Measurements from ENCODE around the gene BTBD9. TPM values are rescaled to one million over a fixed set of nuclear protein-coding genes. Genes with fewer than 3 reads are reported as not detected.

The BTBD9 gene
- total RNA-seq, 2 experiments from 2014 or later = 8.2 to 12.2 TPM

DNA sequence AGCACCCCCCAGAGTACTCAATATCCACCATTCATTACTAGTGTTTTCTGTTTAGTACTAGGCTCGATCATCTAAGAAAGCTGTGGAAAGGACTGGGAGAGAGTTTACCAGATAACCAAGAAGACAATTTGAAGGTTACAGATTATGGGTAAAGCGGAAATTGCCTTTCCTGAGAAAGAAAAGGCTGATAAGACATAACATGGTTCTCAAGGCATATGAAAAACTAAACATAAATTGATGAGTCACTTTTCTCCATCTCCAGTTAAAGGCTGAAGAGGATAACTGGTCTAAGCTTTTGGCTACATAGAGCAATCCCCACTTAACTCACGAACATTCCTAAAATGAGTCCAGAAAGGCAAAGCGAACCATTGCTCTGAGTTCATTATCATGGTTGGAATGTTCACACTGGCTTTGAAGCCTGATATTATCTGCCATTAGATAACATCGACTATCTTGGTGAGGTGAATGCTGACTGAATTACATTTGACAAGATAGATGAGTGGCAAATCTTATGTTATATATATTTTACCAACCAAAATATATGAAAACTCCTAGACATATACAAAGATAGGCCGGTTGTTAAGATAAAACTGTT is 65.8 kb downstream of the BTBD9 start:
- Mint-ChIP-seq H3K4me3 (no peak overlapping the region), H3K4me1 (peaks cover 34% of the 10 kb centered on the region), H3K36me3 (ENCODE audit: low read depth) (peaks cover 22% of the 10 kb centered on the region), H3K27me3 (no peaks in the 10 kb centered on the region), H3K9me3 (ENCODE audit: low read depth) (no peaks in the 10 kb centered on the region), H3K27ac (peak overlapping the region; percentile 66)
- CTCF ChIA-PET = no interaction called here
- ATAC-seq (no peak), DNase-seq (no peak)
- intact Hi-C loops (cut with DNase I, micrococcal nuclease) = loop anchor here (2.0 to 10.0 kb wide), 4 partner anchors 15 to 128 kb away; partner anchors contain the start of genes BTBD9 (in 1 of the 2) and GLO1 (in 1 of the 2)
- POLR2A ChIA-PET = no interaction called here

DNA sequence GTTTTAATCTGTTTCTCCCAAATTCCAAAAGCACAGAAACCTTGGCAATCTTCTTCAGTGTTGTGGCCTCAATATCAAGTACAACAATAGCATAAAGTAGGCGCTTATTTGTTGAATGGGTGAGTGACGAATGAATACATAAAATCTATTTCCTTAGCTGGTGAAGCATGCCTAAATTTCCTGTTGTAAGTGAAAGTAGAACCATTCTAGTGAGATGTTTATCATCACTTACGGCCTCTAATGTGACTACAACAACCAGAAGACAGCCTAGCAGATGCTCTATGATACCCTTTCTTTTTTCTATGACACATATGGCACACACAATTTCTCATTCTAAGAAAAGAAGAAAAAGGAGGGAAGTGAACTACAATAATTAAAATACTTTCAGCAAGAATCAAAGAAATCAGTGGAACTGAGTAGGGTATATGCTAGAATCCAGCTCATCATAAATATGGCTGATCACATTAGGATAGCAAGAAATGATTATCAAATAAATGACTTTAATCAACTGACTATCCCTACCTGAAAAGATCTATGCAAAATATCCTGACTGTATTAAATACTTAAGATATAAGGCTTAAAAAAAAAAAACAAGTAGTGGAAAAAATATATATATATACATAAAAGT is 67.4 kb downstream of the BTBD9 start:
- H3K27ac Mint-ChIP-seq = peak overlapping the region; percentile 92
- peak overlapping the region; percentile 35 for H3K4me3 Mint-ChIP-seq
- ChIA-PET CTCF (interaction anchor here (0.7 to 1.4 kb wide), 4 partner anchors 7 to 152 kb away, joined by 3 read pairs; no protein-coding TSS in a partner anchor), POLR2A (interaction anchor here (0.6 to 0.7 kb wide), 2 partner anchors 19 to 67 kb away, joined by 3 read pairs; partner anchors contain the start of gene BTBD9)
- peak; percentile 98 for ATAC-seq
- peaks cover 23% of the 10 kb centered on the region for H3K4me1 Mint-ChIP-seq
- no peaks in the 10 kb centered on the region for H3K27me3 Mint-ChIP-seq
- intact Hi-C loops (cut with DNase I, micrococcal nuclease) = loop anchor here (1.0 to 10.0 kb wide), 5 partner anchors 17 to 130 kb away; partner anchors contain the start of genes BTBD9 (in 2 of the 2) and GLO1 (in 1 of the 2)
- H3K9me3 Mint-ChIP-seq (ENCODE audit: low read depth) = no peaks in the 10 kb centered on the region
- peaks cover 15% of the 10 kb centered on the region for H3K36me3 Mint-ChIP-seq (ENCODE audit: low read depth)
- DNase-seq = no peak

DNA sequence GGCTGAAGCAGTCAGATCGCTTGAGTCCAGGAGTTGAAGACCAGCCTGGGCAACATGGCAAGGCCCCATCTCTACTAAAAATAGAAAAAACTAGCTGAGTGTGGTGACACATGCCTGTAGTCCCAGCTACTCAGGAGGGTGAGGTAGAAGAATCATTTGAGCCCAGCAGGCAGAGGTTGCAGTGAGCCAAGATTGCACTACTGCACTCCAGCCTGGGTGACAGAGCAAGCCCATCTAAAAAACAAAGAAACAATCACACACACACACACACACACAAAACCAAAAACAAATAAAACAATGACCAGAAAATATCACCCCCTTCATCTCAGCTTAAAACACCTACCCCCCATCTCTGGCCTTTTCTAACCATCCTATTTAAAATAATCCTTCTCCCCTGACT is 68.0 kb downstream of the BTBD9 start:
- intact Hi-C loops (cut with DNase I, micrococcal nuclease) = loop anchor here (1.0 to 10.0 kb wide), 7 partner anchors 17 to 873 kb away; partner anchors contain the start of genes BTBD9 (in 2 of the 2) and GLO1 (in 1 of the 2)
- no peaks in the 10 kb centered on the region for H3K9me3 Mint-ChIP-seq (ENCODE audit: low read depth)
- ChIA-PET POLR2A (interaction anchor here (0.7 kb wide), 1 partner anchor 68 kb away, joined by 3 read pairs; the partner anchor contains the start of gene BTBD9), CTCF (interaction anchor here (0.7 to 1.4 kb wide), 4 partner anchors 8 to 69 kb away, joined by 3 to 4 read pairs (median 3); no protein-coding TSS in a partner anchor)
- H3K4me1 Mint-ChIP-seq = peaks cover 23% of the 10 kb centered on the region
- peak overlapping the region; percentile 92 for H3K27ac Mint-ChIP-seq
- peak; percentile 19 for DNase-seq
- peak overlapping the region; percentile 35 for H3K4me3 Mint-ChIP-seq
- H3K36me3 Mint-ChIP-seq (ENCODE audit: low read depth) = peaks cover 13% of the 10 kb centered on the region
- peak; percentile 37 for ATAC-seq
- no peaks in the 10 kb centered on the region for H3K27me3 Mint-ChIP-seq

DNA sequence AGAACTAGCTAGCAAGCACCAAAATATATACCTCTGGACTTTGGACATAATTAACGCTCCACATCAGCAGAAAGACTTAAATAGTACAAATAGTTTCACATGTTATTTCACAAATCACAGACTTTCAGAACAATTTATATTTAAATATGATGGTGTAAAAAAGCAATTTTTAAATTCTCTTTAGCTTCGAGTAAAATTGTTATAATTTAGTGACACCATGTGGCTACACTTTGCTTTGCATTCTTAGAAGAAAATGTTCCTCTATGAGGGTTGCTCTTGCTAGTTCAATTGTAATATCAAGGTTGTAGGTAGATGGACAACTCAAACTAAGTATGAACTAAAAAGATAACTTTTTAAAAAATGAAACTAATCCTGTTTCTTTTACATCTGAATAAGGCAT is 69.0 kb downstream of the BTBD9 start:
- no peaks in the 10 kb centered on the region for H3K9me3 Mint-ChIP-seq (ENCODE audit: low read depth)
- CTCF ChIA-PET = interaction anchor here (0.6 to 1.9 kb wide), 16 partner anchors 9 to 878 kb away, joined by 3 to 9 read pairs (median 3); partner anchors contain the start of gene BTBD9
- no peak for ATAC-seq
- H3K27me3 Mint-ChIP-seq = no peaks in the 10 kb centered on the region
- DNase-seq = no peak
- intact Hi-C loops (cut with DNase I, micrococcal nuclease) = loop anchor here (2.0 to 10.0 kb wide), 5 partner anchors 67 to 872 kb away; partner anchors contain the start of genes BTBD9 (in 1 of the 2) and GLO1 (in 1 of the 2)
- no peak overlapping the region for H3K27ac Mint-ChIP-seq
- peaks cover 9% of the 10 kb centered on the region for H3K36me3 Mint-ChIP-seq (ENCODE audit: low read depth)
- no peak overlapping the region for H3K4me3 Mint-ChIP-seq
- POLR2A ChIA-PET = no interaction called here
- peaks cover 23% of the 10 kb centered on the region for H3K4me1 Mint-ChIP-seq

DNA sequence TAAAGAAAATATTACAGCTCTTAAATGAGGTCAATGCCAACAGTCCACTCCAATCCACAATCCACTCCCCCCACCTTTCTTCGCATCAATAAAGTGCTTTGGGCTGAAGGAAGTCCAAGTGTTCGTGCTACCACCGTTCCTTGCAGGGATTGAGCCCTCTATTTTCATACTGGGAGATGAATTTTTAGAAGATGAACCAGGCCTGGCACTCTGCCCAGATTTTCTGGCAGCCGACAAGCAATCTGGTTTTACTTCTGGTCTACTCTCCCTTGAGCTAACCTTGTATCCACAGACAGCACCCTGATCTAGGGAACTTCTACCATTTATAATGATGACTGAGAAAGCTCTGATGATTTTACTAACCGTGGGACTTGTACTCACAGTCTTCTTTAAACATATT is 72.3 kb downstream of the BTBD9 start:
- H3K4me1 Mint-ChIP-seq = peaks cover 15% of the 10 kb centered on the region
- H3K27me3 Mint-ChIP-seq = no peaks in the 10 kb centered on the region
- H3K36me3 Mint-ChIP-seq (ENCODE audit: low read depth) = peaks cover 2% of the 10 kb centered on the region
- ChIA-PET POLR2A (interaction anchor here (0.7 kb wide), 1 partner anchor 76 kb away, joined by 3 read pairs; no protein-coding TSS in a partner anchor), CTCF (interaction anchor here (1.0 kb wide), 1 partner anchor 11 kb away, joined by 4 read pairs; no protein-coding TSS in a partner anchor)
- no peak overlapping the region for H3K27ac Mint-ChIP-seq
- intact Hi-C loops (cut with DNase I, micrococcal nuclease) = loop anchor here in 1 of 2 experiments (10.0 kb wide), 1 partner anchor 847 kb away; no protein-coding TSS in a partner anchor
- ATAC-seq (no peak), DNase-seq (peak; percentile 16)
- H3K9me3 Mint-ChIP-seq (ENCODE audit: low read depth) = no peaks in the 10 kb centered on the region
- H3K4me3 Mint-ChIP-seq = no peak overlapping the region

DNA sequence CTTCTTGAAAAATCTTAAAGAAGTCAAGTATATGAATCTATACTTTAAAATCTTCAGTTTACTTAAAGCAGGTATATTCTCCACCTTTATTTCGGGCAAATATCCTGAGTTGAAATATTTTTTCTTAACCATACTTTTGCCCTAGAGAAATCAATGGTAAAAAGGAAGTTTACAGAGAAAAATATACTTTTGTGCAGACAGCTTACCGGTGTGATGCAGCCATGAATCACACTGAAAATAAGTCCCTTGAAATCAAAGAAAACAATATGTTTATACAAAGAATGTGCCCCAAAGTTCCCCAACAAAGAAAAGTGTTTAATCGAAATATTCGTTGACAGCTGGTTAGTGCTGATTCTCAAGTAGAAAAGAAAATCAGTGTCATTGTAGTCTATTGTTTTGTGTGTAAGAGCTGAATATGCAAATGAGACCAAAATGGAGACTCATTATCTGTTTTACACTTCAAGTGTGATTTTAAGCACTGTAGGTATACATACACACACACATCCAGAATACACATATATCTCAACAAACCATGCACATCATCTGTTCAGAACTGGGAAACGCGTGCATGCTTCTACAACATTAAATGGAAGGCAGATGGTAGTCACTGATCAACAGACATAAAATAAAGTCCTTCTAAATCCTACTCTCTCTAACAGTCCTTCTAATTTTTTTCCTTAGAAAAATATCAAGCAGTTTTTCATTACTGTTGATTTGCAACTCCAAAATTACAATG is 73.3 kb downstream of the BTBD9 start:
- intact Hi-C loops (cut with DNase I, micrococcal nuclease) = loop anchor here in 1 of 2 experiments (10.0 kb wide), 1 partner anchor 848 kb away; no protein-coding TSS in a partner anchor
- ChIA-PET POLR2A (no interaction called here), CTCF (interaction anchor here (0.7 to 1.2 kb wide), 2 partner anchors 19 to 40 kb away, joined by 3 to 4 read pairs; no protein-coding TSS in a partner anchor)
- no peak overlapping the region for H3K4me3 Mint-ChIP-seq
- no peaks in the 10 kb centered on the region for H3K36me3 Mint-ChIP-seq (ENCODE audit: low read depth)
- H3K27ac Mint-ChIP-seq = no peak overlapping the region
- DNase-seq = no peak
- peaks cover 5% of the 10 kb centered on the region for H3K4me1 Mint-ChIP-seq
- no peaks in the 10 kb centered on the region for H3K9me3 Mint-ChIP-seq (ENCODE audit: low read depth)
- no peaks in the 10 kb centered on the region for H3K27me3 Mint-ChIP-seq
- ATAC-seq = no peak

DNA sequence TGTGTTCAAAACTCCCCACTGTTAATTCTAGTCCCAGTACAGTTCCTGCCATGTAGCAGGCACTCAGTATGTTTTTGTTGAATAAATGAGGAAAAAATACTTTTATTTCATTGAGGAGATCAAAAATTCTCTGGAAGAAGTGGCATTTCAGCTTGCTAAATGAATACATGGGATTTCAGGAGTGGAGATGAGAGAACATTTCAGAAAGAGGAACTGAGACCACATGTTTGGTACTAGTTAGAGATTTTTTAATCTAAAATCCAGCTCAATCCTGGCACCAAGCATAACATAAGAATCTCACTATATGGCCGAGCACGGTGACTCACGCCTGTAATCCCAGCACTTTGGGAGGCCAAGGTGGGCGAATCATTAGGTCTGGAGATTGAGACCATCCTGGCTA is 75.4 kb downstream of the BTBD9 start:
- Mint-ChIP-seq H3K4me1 (no peaks in the 10 kb centered on the region), H3K9me3 (ENCODE audit: low read depth) (no peaks in the 10 kb centered on the region), H3K27me3 (no peaks in the 10 kb centered on the region), H3K27ac (no peak overlapping the region), H3K36me3 (ENCODE audit: low read depth) (no peaks in the 10 kb centered on the region), H3K4me3 (no peak overlapping the region)
- CTCF ChIA-PET = interaction anchor here (0.6 kb wide), 1 partner anchor 1812 kb away, joined by 5 read pairs; no protein-coding TSS in a partner anchor
- ATAC-seq (no peak), DNase-seq (no peak)
- POLR2A ChIA-PET = interaction anchor here (0.6 kb wide), 1 partner anchor 76 kb away, joined by 7 read pairs; no protein-coding TSS in a partner anchor
- intact Hi-C loops (cut with DNase I, micrococcal nuclease) = loop anchor here in 1 of 2 experiments (10.0 kb wide), 1 partner anchor 850 kb away; no protein-coding TSS in a partner anchor

DNA sequence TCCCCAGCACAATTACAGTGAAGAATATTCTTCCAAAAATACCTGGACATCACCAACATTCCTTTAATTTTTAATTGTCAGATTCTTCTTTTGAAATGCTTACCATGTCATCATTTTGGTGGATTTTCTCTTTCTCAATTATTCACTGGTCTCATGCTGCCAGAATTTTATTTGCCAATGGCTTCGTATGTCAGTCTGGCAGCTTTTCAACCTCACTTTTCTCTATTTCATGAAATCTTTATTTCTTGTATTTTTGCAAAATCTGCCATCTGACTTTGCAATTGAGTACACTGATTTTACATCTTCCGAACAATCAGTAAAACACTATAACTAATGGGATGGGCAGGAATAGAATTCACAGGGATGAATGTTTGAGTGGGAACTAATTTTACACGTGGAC is 84.1 kb downstream of the BTBD9 start:
- H3K36me3 Mint-ChIP-seq (ENCODE audit: low read depth) = peaks cover 5% of the 10 kb centered on the region

DNA sequence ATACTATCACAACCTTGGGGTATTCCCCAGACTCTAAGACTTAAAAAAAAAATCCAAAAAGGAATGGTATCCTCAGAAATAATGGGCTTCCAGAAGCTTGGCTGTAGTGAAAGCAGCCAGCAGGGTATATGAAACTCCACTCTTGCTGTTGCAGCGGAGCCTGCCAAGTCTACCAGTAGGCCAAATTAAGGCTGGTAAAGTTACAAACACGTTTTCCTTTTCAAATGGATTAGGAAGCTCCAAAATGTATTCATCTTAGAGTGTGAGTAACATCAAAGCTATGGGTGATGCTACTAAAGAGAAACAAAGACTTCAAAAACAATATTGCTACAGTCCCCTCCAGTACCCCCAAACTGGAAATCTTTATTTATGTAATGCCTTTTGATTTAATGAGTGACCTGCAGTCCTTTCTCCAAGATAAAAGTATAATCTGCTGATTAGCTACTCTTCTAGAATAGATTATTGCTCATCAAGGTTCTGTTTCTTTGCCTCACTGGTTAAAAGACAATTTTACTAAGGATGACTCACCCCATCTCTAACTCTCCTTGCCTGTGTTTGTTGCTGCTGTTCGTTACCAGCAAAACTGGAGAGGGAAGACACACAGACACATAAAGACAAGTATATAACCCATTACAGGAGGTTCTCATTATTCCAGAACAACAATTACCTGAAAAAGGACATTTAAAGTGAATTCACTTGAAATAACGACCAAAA is 84.9 kb downstream of the BTBD9 start:
- H3K27me3 Mint-ChIP-seq = no peaks in the 10 kb centered on the region
- H3K36me3 Mint-ChIP-seq (ENCODE audit: low read depth) = peaks cover 5% of the 10 kb centered on the region
- ATAC-seq (peak; percentile 53), DNase-seq (no peak)
- CTCF ChIA-PET = interaction anchor here (0.7 kb wide), 1 partner anchor 849 kb away, joined by 3 read pairs; no protein-coding TSS in a partner anchor
- peaks cover 4% of the 10 kb centered on the region for H3K4me1 Mint-ChIP-seq
- POLR2A ChIA-PET = no interaction called here
- no peak overlapping the region for H3K27ac Mint-ChIP-seq
- H3K9me3 Mint-ChIP-seq (ENCODE audit: low read depth) = no peaks in the 10 kb centered on the region
- intact Hi-C loops (cut with DNase I, micrococcal nuclease) = no loop called here
- H3K4me3 Mint-ChIP-seq = no peak overlapping the region

More for the DNA sequence above, 84.1 kb downstream of the BTBD9 start:
- H3K27me3 Mint-ChIP-seq = no peaks in the 10 kb centered on the region
- no peak overlapping the region for H3K4me3 Mint-ChIP-seq
- H3K4me1 Mint-ChIP-seq = peaks cover 4% of the 10 kb centered on the region
- POLR2A ChIA-PET = no interaction called here
- intact Hi-C loops (cut with DNase I, micrococcal nuclease) = no loop called here
- DNase-seq (no peak), ATAC-seq (no peak)
- H3K27ac Mint-ChIP-seq = no peak overlapping the region
- no peaks in the 10 kb centered on the region for H3K9me3 Mint-ChIP-seq (ENCODE audit: low read depth)
- CTCF ChIA-PET = no interaction called here

DNA sequence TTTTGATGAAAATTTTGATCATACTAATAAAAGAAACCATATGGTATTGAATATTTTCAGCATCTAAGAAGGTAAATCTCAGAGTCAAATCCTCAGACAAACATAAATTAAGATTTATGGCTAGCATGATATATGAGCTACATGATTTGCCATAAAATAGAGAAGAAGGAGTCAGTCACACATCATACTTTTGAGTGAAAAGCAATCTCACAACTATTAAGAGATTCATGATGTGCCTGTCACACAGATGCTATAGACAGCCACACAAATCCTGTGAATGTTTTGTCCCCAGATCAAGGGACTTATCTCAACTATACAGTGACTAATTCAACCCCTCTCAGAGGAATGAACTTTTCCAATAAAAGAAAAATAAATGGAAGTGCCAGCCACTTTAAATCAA is 85.7 kb downstream of the BTBD9 start:
- DNase-seq = no peak
- H3K4me1 Mint-ChIP-seq = peaks cover 4% of the 10 kb centered on the region
- H3K4me3 Mint-ChIP-seq = no peak overlapping the region
- no peaks in the 10 kb centered on the region for H3K27me3 Mint-ChIP-seq
- H3K9me3 Mint-ChIP-seq (ENCODE audit: low read depth) = no peaks in the 10 kb centered on the region
- ATAC-seq = no peak
- ChIA-PET CTCF (interaction anchor here (0.7 kb wide), 1 partner anchor 848 kb away, joined by 3 read pairs; no protein-coding TSS in a partner anchor), POLR2A (no interaction called here)
- intact Hi-C loops (cut with DNase I, micrococcal nuclease) = no loop called here
- no peak overlapping the region for H3K27ac Mint-ChIP-seq
- H3K36me3 Mint-ChIP-seq (ENCODE audit: low read depth) = peaks cover 3% of the 10 kb centered on the region
